ENCODE data around the gene PNMA8A. TPM values are rescaled to one million over a fixed set of nuclear protein-coding genes. Genes with fewer than 3 reads are reported as not detected.

Gene PNMA8A
- total RNA-seq, 2 experiments from 2014 or later: not detected

GRCh38 chr19:46461537-46461936 is 9.8 kb downstream of the PNMA8A start:
- ChIA-PET CTCF (no interaction called here), POLR2A (no interaction called here)
- Mint-ChIP-seq H3K27ac (no peak overlapping the region), H3K4me1 (peaks cover 4% of the 10 kb centered on the region), H3K4me3 (no peak overlapping the region), H3K9me3 (ENCODE audit: low read depth) (no peaks in the 10 kb centered on the region), H3K36me3 (ENCODE audit: low read depth) (no peaks in the 10 kb centered on the region), H3K27me3 (peaks cover 17% of the 10 kb centered on the region)
- ATAC-seq (no peak), DNase-seq (no peak)
- intact Hi-C loops (cut with DNase I, micrococcal nuclease): no loop called here

DNA sequence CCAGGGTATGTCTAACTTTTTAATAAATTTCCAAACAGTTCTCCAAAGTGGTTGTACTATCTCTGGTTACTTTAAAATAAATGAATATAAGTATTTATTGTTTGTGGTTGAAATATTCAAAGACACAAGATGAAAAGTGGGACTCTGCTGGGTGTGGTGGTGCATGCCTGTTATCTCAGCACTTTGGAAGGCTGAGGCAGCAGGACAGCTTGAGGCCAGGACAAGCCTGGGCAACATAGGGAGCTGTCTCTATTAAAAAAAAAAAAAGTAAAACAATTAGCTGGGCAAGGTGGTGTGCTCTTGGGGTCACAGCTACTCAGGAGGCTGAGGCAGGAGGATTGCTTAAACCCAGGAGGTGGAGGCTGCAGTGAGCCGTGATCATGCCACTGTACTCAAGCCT is 10.4 kb downstream of the PNMA8A start:
- Mint-ChIP-seq H3K27ac (no peak overlapping the region), H3K9me3 (ENCODE audit: low read depth) (no peaks in the 10 kb centered on the region), H3K4me1 (no peaks in the 10 kb centered on the region), H3K4me3 (no peak overlapping the region), H3K27me3 (peaks cover 21% of the 10 kb centered on the region), H3K36me3 (ENCODE audit: low read depth) (no peaks in the 10 kb centered on the region)
- intact Hi-C loops (cut with DNase I, micrococcal nuclease): no loop called here
- ATAC-seq (no peak), DNase-seq (no peak)
- ChIA-PET CTCF (interaction anchor here (1.4 kb wide), 1 partner anchor 61 kb away, joined by 3 read pairs; no protein-coding TSS in a partner anchor), POLR2A (no interaction called here)

GRCh38 chr19:46460055-46460454 is 11.3 kb downstream of the PNMA8A start:
- POLR2A ChIA-PET: no interaction called here
- intact Hi-C loops (cut with DNase I, micrococcal nuclease): no loop called here
- H3K27me3 Mint-ChIP-seq: peaks cover 18% of the 10 kb centered on the region
- CTCF ChIA-PET: interaction anchor here (0.6 to 1.4 kb wide), 4 partner anchors 20 to 469 kb away, joined by 3 to 5 read pairs (median 3); no protein-coding TSS in a partner anchor
- H3K36me3 Mint-ChIP-seq (ENCODE audit: low read depth): no peaks in the 10 kb centered on the region
- H3K27ac Mint-ChIP-seq: no peak overlapping the region
- H3K9me3 Mint-ChIP-seq (ENCODE audit: low read depth): no peaks in the 10 kb centered on the region
- H3K4me3 Mint-ChIP-seq: no peak overlapping the region
- ATAC-seq (no peak), DNase-seq (no peak)
- no peaks in the 10 kb centered on the region for H3K4me1 Mint-ChIP-seq

GRCh38 chr19:46456930-46457329 is 14.4 kb downstream of the PNMA8A start:
- no peak for ATAC-seq
- CTCF ChIA-PET: no interaction called here
- intact Hi-C loops (cut with DNase I, micrococcal nuclease): no loop called here
- H3K27me3 Mint-ChIP-seq: peaks cover 13% of the 10 kb centered on the region
- DNase-seq: no peak
- H3K4me3 Mint-ChIP-seq: no peak overlapping the region
- H3K4me1 Mint-ChIP-seq: no peaks in the 10 kb centered on the region
- H3K36me3 Mint-ChIP-seq (ENCODE audit: low read depth): no peaks in the 10 kb centered on the region
- H3K27ac Mint-ChIP-seq: no peak overlapping the region
- no peaks in the 10 kb centered on the region for H3K9me3 Mint-ChIP-seq (ENCODE audit: low read depth)
- POLR2A ChIA-PET: no interaction called here

DNA sequence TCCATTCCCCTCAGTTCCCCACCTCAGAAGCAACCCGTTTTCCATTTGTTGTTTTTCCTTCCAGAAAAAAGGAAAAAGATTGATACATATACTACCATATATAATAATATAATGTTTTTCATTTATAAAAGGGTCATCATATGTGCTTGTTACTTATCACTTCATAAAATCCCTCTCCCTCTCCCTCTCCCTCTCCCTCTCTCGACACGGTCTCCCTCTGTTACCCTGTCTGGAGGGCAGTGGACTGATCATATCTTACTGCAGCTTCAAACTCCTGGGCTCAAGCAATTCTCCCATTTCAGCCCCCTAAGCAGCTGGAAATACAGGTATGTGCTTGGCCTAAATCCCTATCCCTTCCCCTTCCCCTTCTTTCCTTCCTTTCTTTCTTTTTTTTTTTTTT is 17.1 kb downstream of the PNMA8A start:
- DNase-seq: no peak
- POLR2A ChIA-PET: no interaction called here
- intact Hi-C loops (cut with DNase I, micrococcal nuclease): no loop called here
- Mint-ChIP-seq H3K27me3 (peaks cover 15% of the 10 kb centered on the region), H3K27ac (no peak overlapping the region), H3K36me3 (ENCODE audit: low read depth) (peaks cover 3% of the 10 kb centered on the region), H3K4me3 (no peak overlapping the region), H3K9me3 (ENCODE audit: low read depth) (peaks cover 6% of the 10 kb centered on the region), H3K4me1 (no peaks in the 10 kb centered on the region)
- ATAC-seq: no peak
- CTCF ChIA-PET: no interaction called here

GRCh38 chr19:46453661-46454060 is 17.7 kb downstream of the PNMA8A start:
- peaks cover 15% of the 10 kb centered on the region for H3K27me3 Mint-ChIP-seq
- no peaks in the 10 kb centered on the region for H3K4me1 Mint-ChIP-seq
- intact Hi-C loops (cut with DNase I, micrococcal nuclease): no loop called here
- H3K27ac Mint-ChIP-seq: no peak overlapping the region
- ChIA-PET POLR2A (no interaction called here), CTCF (no interaction called here)
- ATAC-seq (no peak), DNase-seq (no peak)
- H3K9me3 Mint-ChIP-seq (ENCODE audit: low read depth): peaks cover 8% of the 10 kb centered on the region
- no peak overlapping the region for H3K4me3 Mint-ChIP-seq
- peaks cover 3% of the 10 kb centered on the region for H3K36me3 Mint-ChIP-seq (ENCODE audit: low read depth)

DNA sequence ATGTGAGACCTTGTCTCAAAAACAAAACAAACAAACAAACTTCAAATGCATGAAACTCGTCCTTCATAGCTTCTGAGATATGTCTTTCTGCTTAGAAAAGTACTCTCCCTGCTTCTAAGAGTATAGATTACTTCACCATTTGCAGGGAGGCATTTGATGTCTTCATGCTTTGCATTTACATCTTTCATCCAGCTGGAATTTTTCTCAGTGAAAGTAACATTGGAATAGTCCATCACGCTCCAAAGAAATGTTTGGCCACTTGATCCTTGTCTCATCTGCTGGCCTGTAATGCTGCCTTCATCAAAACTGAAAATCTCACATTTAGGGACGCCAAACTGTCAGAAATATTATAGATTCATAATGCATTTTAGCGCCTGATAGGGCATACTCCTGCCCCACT is 19.2 kb downstream of the PNMA8A start:
- ChIA-PET POLR2A (no interaction called here), CTCF (interaction anchor here (0.5 to 0.6 kb wide), 2 partner anchors 36 to 155 kb away, joined by 3 to 4 read pairs; no protein-coding TSS in a partner anchor)
- ATAC-seq: no peak
- intact Hi-C loops (cut with DNase I, micrococcal nuclease): no loop called here
- no peak overlapping the region for H3K27ac Mint-ChIP-seq
- no peaks in the 10 kb centered on the region for H3K4me1 Mint-ChIP-seq
- peaks cover 12% of the 10 kb centered on the region for H3K27me3 Mint-ChIP-seq
- peaks cover 3% of the 10 kb centered on the region for H3K36me3 Mint-ChIP-seq (ENCODE audit: low read depth)
- H3K4me3 Mint-ChIP-seq: no peak overlapping the region
- DNase-seq: no peak
- peaks cover 8% of the 10 kb centered on the region for H3K9me3 Mint-ChIP-seq (ENCODE audit: low read depth)

DNA sequence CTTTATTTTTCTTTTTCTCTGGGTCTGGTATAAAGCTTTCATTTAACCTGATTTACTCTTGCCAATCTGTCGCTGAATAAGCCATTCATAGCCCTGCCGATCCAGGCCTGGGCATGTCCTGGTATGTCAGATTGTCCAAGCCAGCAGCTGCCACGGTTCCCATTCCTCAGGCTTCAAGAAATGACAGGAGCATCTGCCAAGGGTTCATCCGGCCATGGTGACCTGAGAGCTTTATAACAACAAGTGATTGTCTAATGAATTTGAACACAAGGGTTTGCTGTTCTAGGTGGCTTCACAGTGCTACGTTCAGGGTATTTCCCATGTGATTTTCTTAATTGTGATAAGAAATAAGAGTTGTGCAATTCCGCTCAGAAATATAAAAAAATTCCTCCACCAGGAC is 20.0 kb downstream of the PNMA8A start:
- H3K27ac Mint-ChIP-seq: no peak overlapping the region
- intact Hi-C loops (cut with DNase I, micrococcal nuclease): no loop called here
- DNase-seq: no peak
- POLR2A ChIA-PET: no interaction called here
- H3K27me3 Mint-ChIP-seq: peaks cover 12% of the 10 kb centered on the region
- CTCF ChIA-PET: interaction anchor here (0.6 kb wide), 1 partner anchor 83 kb away, joined by 3 read pairs; no protein-coding TSS in a partner anchor
- H3K4me1 Mint-ChIP-seq: no peaks in the 10 kb centered on the region
- H3K9me3 Mint-ChIP-seq (ENCODE audit: low read depth): peaks cover 8% of the 10 kb centered on the region
- peaks cover 3% of the 10 kb centered on the region for H3K36me3 Mint-ChIP-seq (ENCODE audit: low read depth)
- no peak for ATAC-seq
- H3K4me3 Mint-ChIP-seq: no peak overlapping the region

DNA sequence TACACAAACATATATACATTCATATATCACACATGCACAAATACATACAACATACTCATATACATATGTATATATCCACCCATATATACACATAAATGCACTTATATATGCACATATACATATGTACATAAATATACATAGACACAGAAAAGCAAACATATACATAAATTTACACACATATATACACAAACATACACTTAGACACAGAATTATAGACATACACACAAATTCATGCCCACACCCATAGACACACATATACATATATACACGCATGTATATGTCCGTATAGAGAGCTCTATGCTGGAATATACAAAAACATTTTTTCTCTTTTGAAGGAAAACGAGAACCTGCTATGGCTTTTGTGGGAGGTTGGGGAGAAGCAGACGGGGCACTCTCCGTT is 20.6 kb downstream of the PNMA8A start:
- CTCF ChIA-PET: no interaction called here
- H3K4me1 Mint-ChIP-seq: no peaks in the 10 kb centered on the region
- H3K4me3 Mint-ChIP-seq: no peak overlapping the region

DNA sequence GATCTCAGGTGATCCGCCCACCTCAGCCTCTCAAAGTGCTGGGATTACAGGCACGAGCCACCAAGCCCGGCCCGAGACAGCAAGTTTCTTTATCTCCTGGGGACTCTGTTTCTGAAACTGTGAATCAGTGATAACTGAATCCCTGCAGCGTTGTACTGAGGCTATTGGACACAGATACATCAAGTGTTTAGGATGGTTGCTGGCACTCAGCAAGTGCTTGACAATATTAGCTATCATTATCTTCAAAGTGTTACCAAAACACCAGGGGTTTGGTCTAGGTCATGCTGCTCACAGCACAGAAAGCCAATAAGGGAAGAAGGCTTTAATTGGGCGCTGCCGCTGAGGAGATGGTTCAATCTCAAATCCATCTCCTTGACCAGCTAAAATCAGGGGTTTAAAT is 22.1 kb downstream of the PNMA8A start:
- ATAC-seq (no peak), DNase-seq (no peak)
- no peak overlapping the region for H3K4me3 Mint-ChIP-seq
- peaks cover 3% of the 10 kb centered on the region for H3K36me3 Mint-ChIP-seq (ENCODE audit: low read depth)
- POLR2A ChIA-PET: no interaction called here
- peaks cover 14% of the 10 kb centered on the region for H3K27me3 Mint-ChIP-seq
- H3K9me3 Mint-ChIP-seq (ENCODE audit: low read depth): peaks cover 8% of the 10 kb centered on the region
- H3K4me1 Mint-ChIP-seq: no peaks in the 10 kb centered on the region
- CTCF ChIA-PET: no interaction called here
- intact Hi-C loops (cut with DNase I, micrococcal nuclease): no loop called here
- H3K27ac Mint-ChIP-seq: no peak overlapping the region

More for the DNA sequence above, 20.6 kb downstream of the PNMA8A start:
- Mint-ChIP-seq H3K27ac (no peak overlapping the region), H3K27me3 (peaks cover 13% of the 10 kb centered on the region), H3K9me3 (ENCODE audit: low read depth) (peaks cover 8% of the 10 kb centered on the region), H3K36me3 (ENCODE audit: low read depth) (peaks cover 3% of the 10 kb centered on the region)
- intact Hi-C loops (cut with DNase I, micrococcal nuclease): no loop called here
- DNase-seq (no peak), ATAC-seq (no peak)
- POLR2A ChIA-PET: no interaction called here

GRCh38 chr19:46448601-46449000 is 22.8 kb downstream of the PNMA8A start:
- H3K27me3 Mint-ChIP-seq: peaks cover 14% of the 10 kb centered on the region
- CTCF ChIA-PET: no interaction called here
- DNase-seq (no peak), ATAC-seq (no peak)
- POLR2A ChIA-PET: no interaction called here
- peaks cover 8% of the 10 kb centered on the region for H3K9me3 Mint-ChIP-seq (ENCODE audit: low read depth)
- intact Hi-C loops (cut with DNase I, micrococcal nuclease): no loop called here
- no peak overlapping the region for H3K27ac Mint-ChIP-seq
- H3K36me3 Mint-ChIP-seq (ENCODE audit: low read depth): peaks cover 3% of the 10 kb centered on the region
- H3K4me1 Mint-ChIP-seq: no peaks in the 10 kb centered on the region
- H3K4me3 Mint-ChIP-seq: no peak overlapping the region

DNA sequence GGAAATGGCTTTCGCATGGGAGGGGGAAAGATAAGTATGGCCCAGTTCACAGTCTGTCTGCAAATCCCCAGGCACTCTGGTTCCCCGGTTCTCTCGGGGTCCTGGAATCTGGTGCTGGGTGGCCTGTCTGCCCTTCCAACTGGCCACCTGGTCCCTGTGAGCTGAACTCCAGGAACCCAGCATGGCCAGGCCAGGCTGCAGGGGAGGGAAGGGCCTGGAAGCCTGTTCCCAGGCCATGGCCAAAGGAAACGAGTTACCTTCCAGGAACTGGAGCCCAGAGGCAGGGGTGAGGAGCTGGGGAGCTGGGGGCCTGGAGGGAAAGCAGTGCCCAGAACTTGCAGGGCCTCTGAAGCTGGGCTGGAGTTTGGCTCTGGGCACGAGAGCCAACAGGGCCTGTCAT is 23.5 kb downstream of the PNMA8A start:
- Mint-ChIP-seq H3K27me3 (peaks cover 14% of the 10 kb centered on the region), H3K4me3 (no peak overlapping the region), H3K27ac (no peak overlapping the region), H3K36me3 (ENCODE audit: low read depth) (peaks cover 3% of the 10 kb centered on the region), H3K9me3 (ENCODE audit: low read depth) (peaks cover 8% of the 10 kb centered on the region), H3K4me1 (no peaks in the 10 kb centered on the region)
- DNase-seq: no peak
- no peak for ATAC-seq
- POLR2A ChIA-PET: no interaction called here
- intact Hi-C loops (cut with DNase I, micrococcal nuclease): no loop called here
- CTCF ChIA-PET: no interaction called here

GRCh38 chr19:46447006-46447405 is 24.4 kb downstream of the PNMA8A start:
- Mint-ChIP-seq H3K27me3 (peaks cover 14% of the 10 kb centered on the region), H3K4me3 (no peak overlapping the region), H3K27ac (no peak overlapping the region), H3K36me3 (ENCODE audit: low read depth) (peaks cover 3% of the 10 kb centered on the region), H3K9me3 (ENCODE audit: low read depth) (peaks cover 8% of the 10 kb centered on the region), H3K4me1 (no peaks in the 10 kb centered on the region)
- ATAC-seq: no peak
- intact Hi-C loops (cut with DNase I, micrococcal nuclease): no loop called here
- no peak for DNase-seq
- CTCF ChIA-PET: no interaction called here
- POLR2A ChIA-PET: no interaction called here

Measured in activated CD4-positive, alpha-beta T cell treated with anti-CD3 and anti-CD28 coated beads for 36 hours (primary cell).